ENCODE data around the gene SMIM20.

DNA sequence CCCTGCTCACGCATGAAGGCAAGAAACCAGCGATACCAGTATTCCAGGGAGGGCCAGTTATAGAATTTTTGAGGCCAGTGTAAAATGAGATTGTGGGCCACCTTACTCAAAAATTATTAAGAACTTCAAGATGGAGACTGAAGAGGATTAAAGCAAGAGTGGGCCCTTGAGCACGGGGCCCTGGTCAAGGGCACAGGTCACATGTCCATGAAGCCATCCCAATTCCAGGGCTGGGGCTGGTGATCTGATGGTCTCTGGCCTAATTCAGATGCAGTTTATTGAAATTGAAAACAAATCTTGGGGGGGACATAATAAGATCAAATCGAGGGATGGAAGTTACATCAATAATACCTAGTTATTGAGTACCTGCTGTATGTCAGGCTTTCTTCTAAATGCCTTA is 58.3 kb downstream of the SMIM20 start:
- TF ChIP-seq, protein P1, sequence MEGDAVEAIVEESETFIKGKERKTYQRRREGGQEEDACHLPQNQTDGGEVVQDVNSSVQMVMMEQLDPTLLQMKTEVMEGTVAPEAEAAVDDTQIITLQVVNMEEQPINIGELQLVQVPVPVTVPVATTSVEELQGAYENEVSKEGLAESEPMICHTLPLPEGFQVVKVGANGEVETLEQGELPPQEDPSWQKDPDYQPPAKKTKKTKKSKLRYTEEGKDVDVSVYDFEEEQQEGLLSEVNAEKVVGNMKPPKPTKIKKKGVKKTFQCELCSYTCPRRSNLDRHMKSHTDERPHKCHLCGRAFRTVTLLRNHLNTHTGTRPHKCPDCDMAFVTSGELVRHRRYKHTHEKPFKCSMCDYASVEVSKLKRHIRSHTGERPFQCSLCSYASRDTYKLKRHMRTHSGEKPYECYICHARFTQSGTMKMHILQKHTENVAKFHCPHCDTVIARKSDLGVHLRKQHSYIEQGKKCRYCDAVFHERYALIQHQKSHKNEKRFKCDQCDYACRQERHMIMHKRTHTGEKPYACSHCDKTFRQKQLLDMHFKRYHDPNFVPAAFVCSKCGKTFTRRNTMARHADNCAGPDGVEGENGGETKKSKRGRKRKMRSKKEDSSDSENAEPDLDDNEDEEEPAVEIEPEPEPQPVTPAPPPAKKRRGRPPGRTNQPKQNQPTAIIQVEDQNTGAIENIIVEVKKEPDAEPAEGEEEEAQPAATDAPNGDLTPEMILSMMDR (IDR thresholded peaks at IDR 0.05), result no peak
- no peak for TF ChIP-seq POLR2A (IDR thresholded peaks at IDR 0.05)
